WI38 (cell line): ENCODE measurements around the gene EXOC3.

Experiments
- H3K4me3 ChIP-seq: 2 replicates; pipeline ENCODE4 v1.5.1; 2011; ENCODE audit warnings: low read depth, mild to moderate bottlenecking, control low read depth, low read length
- TF ChIP-seq, protein P1 (sequence below): IDR thresholded peaks from 2 replicates; pipeline ENCODE4 v1.5.1; 2012; ENCODE audit warnings: low read depth, mild to moderate bottlenecking, control low read depth, low read length

The EXOC3 gene

DNA sequence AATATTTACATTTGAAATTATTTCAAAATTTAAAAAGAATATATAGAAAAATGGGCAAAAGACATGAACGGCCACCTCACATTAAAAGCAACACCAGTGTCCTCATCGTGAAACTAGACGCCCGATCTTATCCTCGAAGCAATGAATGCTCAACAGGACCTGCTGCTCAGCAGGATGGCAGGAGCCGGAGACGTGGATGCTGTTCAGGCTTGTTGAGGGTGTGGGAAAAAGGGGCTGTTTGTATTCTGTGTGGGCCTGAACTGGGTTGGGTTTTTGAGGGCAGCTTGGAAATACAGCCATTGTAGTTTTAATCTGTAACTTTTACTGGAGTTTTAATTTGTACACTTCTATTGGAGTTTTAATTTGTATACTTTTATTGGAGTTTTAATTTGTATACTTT is 20.3 kb downstream of the EXOC3 start:
- no peak overlapping the region for H3K4me3 ChIP-seq
- TF ChIP-seq, protein P1, sequence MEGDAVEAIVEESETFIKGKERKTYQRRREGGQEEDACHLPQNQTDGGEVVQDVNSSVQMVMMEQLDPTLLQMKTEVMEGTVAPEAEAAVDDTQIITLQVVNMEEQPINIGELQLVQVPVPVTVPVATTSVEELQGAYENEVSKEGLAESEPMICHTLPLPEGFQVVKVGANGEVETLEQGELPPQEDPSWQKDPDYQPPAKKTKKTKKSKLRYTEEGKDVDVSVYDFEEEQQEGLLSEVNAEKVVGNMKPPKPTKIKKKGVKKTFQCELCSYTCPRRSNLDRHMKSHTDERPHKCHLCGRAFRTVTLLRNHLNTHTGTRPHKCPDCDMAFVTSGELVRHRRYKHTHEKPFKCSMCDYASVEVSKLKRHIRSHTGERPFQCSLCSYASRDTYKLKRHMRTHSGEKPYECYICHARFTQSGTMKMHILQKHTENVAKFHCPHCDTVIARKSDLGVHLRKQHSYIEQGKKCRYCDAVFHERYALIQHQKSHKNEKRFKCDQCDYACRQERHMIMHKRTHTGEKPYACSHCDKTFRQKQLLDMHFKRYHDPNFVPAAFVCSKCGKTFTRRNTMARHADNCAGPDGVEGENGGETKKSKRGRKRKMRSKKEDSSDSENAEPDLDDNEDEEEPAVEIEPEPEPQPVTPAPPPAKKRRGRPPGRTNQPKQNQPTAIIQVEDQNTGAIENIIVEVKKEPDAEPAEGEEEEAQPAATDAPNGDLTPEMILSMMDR, result no peak

DNA sequence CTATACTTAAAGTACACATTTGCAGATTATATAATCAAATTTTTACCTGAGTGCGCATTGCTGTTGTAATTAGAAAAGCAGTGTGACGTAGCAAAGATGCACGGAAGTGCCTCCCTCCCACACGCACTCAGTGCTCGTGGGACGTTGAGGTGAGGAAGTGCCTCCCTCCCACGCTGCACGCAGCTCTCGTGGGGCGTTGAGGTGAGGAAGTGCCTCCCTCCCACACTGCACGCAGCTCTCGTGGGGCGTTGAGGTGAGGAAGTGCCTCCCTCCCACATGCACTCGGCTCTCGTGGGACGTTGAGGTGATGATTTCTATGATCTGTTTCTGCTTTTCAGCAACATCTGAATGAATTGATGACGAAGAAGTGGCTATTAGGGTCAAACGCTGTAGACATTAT is 21.0 kb downstream of the EXOC3 start:
- H3K4me3 ChIP-seq, result no peak overlapping the region
- TF ChIP-seq, protein P1, result no peak

DNA sequence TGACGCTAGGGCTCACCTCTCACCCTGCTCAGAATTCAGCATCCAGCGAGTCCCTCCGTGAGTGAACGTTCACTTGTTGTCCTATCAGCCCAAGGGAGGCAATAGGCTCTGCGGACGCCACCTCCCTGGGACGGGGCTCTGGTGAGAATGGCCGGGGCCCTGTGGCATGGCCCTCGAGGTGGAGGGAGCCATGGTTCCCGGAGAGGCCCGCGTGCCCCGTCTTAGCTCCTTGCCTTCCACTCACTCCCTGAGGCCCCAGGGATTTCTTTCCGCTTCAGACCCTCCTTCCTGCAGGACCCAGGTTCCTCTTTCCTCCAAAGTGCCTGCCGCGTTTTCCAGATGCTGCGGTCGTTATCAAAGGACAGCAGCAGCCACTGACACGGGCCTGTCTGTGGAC is 21.5 kb downstream of the EXOC3 start:
- no peak overlapping the region for H3K4me3 ChIP-seq
- TF ChIP-seq, protein P1, result no peak

DNA sequence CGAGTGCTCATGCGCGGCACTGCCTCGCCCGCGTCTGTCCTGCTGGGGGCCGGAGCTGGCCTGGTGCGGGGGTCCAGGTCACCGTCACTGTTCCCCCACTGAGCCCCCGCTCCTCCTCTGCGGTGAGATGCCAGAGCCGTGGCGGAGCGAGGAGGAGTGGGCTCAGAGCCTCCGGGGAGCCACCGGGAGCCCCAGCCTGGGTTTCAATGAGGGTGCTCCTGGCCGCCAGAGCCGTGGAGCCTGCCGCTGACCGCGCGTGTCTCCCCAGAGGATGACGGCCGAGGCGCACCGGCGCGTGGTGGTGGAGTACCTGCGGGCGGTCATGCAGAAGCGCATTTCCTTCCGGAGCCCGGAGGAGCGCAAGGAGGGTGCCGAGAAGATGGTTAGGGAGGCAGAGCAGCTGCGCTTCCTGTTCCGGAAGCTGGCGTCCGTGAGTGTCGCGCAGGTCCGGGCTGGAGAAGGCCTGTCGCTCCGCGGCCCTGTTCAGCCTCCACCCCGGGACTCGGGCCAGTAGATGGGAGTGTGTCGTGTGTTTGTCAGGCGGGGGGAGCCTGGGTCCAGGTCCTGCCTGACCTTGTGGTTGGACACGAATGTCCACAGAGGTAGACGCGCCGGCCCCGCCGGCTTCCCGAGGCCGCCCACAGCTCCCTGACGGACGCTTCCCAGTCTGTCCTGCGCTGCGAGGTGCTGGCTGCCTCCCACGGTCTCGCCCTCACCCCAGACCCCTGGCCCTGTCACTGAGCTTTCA is 22.0 kb downstream of the EXOC3 start:
- H3K4me3 ChIP-seq, result no peak overlapping the region
- TF ChIP-seq, protein P1, result no peak

DNA sequence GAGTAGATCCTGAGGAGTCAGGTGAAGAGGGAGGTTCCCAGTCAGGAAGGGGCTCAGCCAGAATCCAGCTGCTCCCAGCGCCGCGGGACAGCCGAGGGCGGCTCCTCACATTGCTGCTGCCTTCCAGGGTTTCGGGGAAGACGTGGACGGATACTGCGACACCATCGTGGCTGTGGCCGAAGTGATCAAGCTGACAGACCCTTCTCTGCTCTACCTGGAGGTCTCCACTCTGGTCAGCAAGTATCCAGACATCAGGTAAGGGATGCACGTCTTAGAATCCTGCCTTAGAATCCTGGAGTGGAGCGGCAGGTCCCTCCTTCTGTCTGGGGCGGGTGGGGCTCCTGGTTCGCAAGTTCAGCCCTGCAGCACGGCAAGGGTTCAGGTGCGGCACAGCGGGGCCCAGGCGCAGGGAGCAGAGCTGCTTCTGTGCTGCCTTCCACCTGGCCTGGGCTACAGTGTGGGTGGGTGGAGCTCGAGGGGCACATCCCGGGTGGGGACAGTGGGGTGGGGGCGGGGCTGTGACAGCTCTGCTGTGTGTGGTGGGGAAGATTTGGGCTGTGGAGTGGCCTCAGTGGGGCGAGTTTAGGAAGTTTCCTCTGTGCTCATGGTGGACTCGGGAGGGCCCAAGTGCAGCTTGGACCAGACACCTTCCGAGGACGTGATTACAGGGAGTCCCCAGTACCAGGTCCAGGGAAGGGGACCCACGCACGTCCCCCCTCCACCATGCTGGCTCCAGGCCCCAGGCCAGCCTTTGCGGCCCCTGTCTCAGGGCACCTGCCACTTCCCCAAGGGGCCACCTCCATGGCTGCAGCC is 22.8 kb downstream of the EXOC3 start:
- TF ChIP-seq, protein P1, result no peak

DNA sequence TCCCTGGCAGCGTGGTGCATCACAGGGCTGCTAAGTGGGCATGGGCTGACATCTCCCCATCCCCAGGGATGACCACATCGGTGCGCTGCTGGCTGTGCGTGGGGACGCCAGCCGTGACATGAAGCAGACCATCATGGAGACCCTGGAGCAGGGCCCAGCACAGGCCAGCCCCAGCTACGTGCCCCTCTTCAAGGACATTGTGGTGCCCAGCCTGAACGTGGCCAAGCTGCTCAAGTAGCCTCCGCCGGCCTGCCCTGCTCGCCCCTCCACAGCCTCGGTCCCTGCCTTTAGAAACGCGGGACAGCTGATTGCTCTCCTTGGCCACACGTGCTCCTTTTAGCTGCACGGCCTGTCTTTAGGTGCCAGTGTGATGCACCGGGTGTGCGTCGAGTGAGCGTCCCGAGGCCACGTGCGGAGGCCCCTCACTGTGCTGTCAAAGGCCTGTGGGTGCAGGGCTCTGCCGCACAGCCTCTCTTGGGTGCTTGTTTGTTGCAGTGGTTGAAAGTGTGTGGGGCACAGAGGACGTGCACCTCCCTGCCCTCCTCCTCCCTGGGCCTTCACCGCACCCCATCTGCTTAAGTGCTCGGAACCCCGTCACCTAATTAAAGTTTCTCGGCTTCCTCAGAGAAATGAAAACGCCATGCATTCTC is 23.8 kb downstream of the EXOC3 start:
- TF ChIP-seq, protein P1, result no peak

More for the DNA sequence above, 22.8 kb downstream of the EXOC3 start:
- H3K4me3 ChIP-seq, result no peak overlapping the region

DNA sequence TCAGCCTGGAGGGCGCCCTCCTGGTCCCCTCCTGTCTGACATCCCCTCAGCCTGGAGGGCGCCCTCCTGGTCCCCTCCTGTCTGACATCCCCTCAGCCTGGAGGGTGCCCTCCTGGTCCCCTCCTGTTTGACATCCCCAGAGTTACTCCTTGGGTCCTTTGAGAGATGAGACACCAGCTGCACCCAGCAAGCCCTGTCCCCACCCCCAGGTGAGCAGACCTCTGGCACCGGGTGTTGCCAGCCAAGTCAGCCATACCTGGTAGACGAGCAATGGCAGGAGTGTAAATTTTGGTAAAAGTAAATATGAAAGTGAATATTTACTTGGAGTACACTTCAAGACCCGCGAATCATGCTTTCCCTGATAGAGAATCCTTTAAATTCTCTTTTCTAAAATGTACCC is 25.4 kb downstream of the EXOC3 start:
- TF ChIP-seq, protein P1, result no peak
- H3K4me3 ChIP-seq, result no peak overlapping the region

More for the DNA sequence above, 23.8 kb downstream of the EXOC3 start:
- no peak overlapping the region for H3K4me3 ChIP-seq
